DMS53 treated with DMSO at 0.1 percent for 48 hours (cell line): ENCODE data around the gene LGALS9B.
"Not testable (repeated sequence)": the region's sequence is repeated elsewhere in the genome, so short reads cannot be mapped to it uniquely, and the experiment has no call there.

Experiments used
- DNase-seq: peaks from one replicate; lab custom pipeline; 2025; ENCODE audit not compliant: unreplicated experiment; lab: John Stamatoyannopoulos, UW

Gene LGALS9B

GRCh38 chr17:20417492-20418080 is 49.8 kb downstream of the LGALS9B start:
- not testable (repeated sequence) for DNase-seq

GRCh38 chr17:20416381-20416911 is 50.9 kb downstream of the LGALS9B start:
- DNase-seq, result not testable (repeated sequence)

- DNase-seq, result not testable (repeated sequence)
Observed at GRCh38 chr17:20415479-20415878, 51.9 kb downstream of the LGALS9B start.

GRCh38 chr17:20401306-20402022 is 65.9 kb downstream of the LGALS9B start:
- DNase-seq, result not testable (repeated sequence)

GRCh38 chr17:20400559-20401305 is 66.6 kb downstream of the LGALS9B start:
- not testable (repeated sequence) for DNase-seq
